ENCODE data around the gene MYO9B. TPM values are rescaled to one million over a fixed set of nuclear protein-coding genes. Genes with fewer than 3 reads are reported as not detected.

The MYO9B gene
- total and polyA plus RNA-seq, 2 of the 13 experiments (the other 11 are each of a cell fraction or from before 2014, with no cell fraction given), result 18.0 to 18.3 TPM

GRCh38 chr19:17248011-17248776 lies 172.6 kb downstream of the MYO9B start (continued):
- TF ChIP-seq ZNF33A (CRISPR knock-in tag; IDR thresholded peaks at IDR 0.05; ENCODE audit: borderline replicate concordance), result no peak
- no peak for TF ChIP-seq ZNF660 (CRISPR knock-in tag; IDR thresholded peaks at IDR 0.05; ENCODE audit: borderline replicate concordance, low read depth)
- TF ChIP-seq ZNF432 (CRISPR knock-in tag; IDR thresholded peaks at IDR 0.05; ENCODE audit: borderline replicate concordance), result no peak
- TF ChIP-seq ZC3H4 (CRISPR knock-in tag; IDR thresholded peaks at IDR 0.05; ENCODE audit: borderline replicate concordance), result no peak
- no peak for TF ChIP-seq ZNF256 (CRISPR knock-in tag; conservative IDR thresholded peaks at IDR 0.05)
- no peak for TF ChIP-seq ZNF230 (CRISPR knock-in tag; IDR thresholded peaks at IDR 0.05)
- TF ChIP-seq FUBP1 (CRISPR knock-in tag; IDR thresholded peaks at IDR 0.05; ENCODE audit: borderline replicate concordance), result no peak
- no peak for TF ChIP-seq ZFP36L2 (CRISPR knock-in tag; IDR thresholded peaks at IDR 0.05)
- TF ChIP-seq ZNF234 (CRISPR knock-in tag; conservative IDR thresholded peaks at IDR 0.05), result no peak
- peak; percentile 73 for TF ChIP-seq UBTF (CRISPR knock-in tag; IDR thresholded peaks at IDR 0.05)
- TF ChIP-seq CSRNP2 (CRISPR knock-in tag; conservative IDR thresholded peaks at IDR 0.05; ENCODE audit: low read depth), result no peak
- TF ChIP-seq, protein P1, sequence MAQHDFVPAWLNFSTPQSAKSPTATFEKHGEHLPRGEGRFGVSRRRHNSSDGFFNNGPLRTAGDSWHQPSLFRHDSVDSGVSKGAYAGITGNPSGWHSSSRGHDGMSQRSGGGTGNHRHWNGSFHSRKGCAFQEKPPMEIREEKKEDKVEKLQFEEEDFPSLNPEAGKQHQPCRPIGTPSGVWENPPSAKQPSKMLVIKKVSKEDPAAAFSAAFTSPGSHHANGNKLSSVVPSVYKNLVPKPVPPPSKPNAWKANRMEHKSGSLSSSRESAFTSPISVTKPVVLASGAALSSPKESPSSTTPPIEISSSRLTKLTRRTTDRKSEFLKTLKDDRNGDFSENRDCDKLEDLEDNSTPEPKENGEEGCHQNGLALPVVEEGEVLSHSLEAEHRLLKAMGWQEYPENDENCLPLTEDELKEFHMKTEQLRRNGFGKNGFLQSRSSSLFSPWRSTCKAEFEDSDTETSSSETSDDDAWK (CRISPR knock-in tag; IDR thresholded peaks at IDR 0.05), result no peak
- TF ChIP-seq ZNF547 (CRISPR knock-in tag; IDR thresholded peaks at IDR 0.05), result no peak; the same call in 1 of the 2 replicates
- TF ChIP-seq NR2F2 (IDR thresholded peaks at IDR 0.05; ENCODE audit: borderline replicate concordance, low read depth), result peak; percentile 100
- TF ChIP-seq KAT7 (CRISPR knock-in tag; IDR thresholded peaks at IDR 0.05; ENCODE audit: borderline replicate concordance), result 0 out of 2 replicates have a peak, but pooled peaks have one; percentile 53
- TF ChIP-seq NFRKB (IDR thresholded peaks at IDR 0.05), result no peak
- TF ChIP-seq ZNF687 (CRISPR knock-in tag; IDR thresholded peaks at IDR 0.05), result peak; percentile 89
- no peak for TF ChIP-seq REXO4 (CRISPR knock-in tag; IDR thresholded peaks at IDR 0.05; ENCODE audit: borderline replicate concordance)
